ENCODE results near the gene RSRC1. TPM values are rescaled to one million over a fixed set of nuclear protein-coding genes. Genes with fewer than 3 reads are reported as not detected.

Gene RSRC1
- polyA plus RNA-seq, 1 donor (not counting 4 experiments of a cell fraction or from before 2014, with no cell fraction given): 11.1 TPM

GRCh38 chr3:158312560-158313141 lies 202.8 kb downstream of the RSRC1 start:
- H3K79me2 ChIP-seq (ENCODE audit: control insufficient read depth, insufficient read depth, low read length): no peaks in the 10 kb centered on the region
- H3K9me3 ChIP-seq (ENCODE audit: control insufficient read depth, low read depth, low read length): no peaks in the 10 kb centered on the region
- no peak for FAIRE-seq
- H3K9ac ChIP-seq (ENCODE audit: control insufficient read depth, extremely low read depth, insufficient read depth, low read length): no peak overlapping the region
- H3K36me3 ChIP-seq (ENCODE audit: control insufficient read depth in 2 of 2, extremely low read depth in 1 of 2, insufficient read depth in 2 of 2, low read length in 2 of 2): no peaks in the 10 kb centered on the region
- no peak overlapping the region for H3K27ac ChIP-seq (ENCODE audit: control insufficient read depth, insufficient read depth, low read length)
- no peaks in the 10 kb centered on the region for H3K4me1 ChIP-seq (ENCODE audit: control insufficient read depth, extremely low read depth, insufficient read depth, low read length)
- no peaks in the 10 kb centered on the region for H3K9me1 ChIP-seq (ENCODE audit: control insufficient read depth, extremely low read depth, insufficient read depth, low read length)
- no peak for TF ChIP-seq EZH2 (IDR thresholded peaks at IDR 0.05; ENCODE audit: low read length)
- TF ChIP-seq CTCF (optimal IDR thresholded peaks at IDR 0.05 in 1 of 3, IDR thresholded peaks at IDR 0.05 in 1 of 3, conservative IDR thresholded peaks at IDR 0.05 in 1 of 3; ENCODE audit: extremely low read depth in 1 of 3, insufficient read depth in 2 of 3, low read length in 3 of 3): no peak
- H3K4me3 ChIP-seq (ENCODE audit: control insufficient read depth in 2 of 3, extremely low read depth in 1 of 3, insufficient read depth in 2 of 3, low read depth in 1 of 3, low read length in 3 of 3): no peak overlapping the region
- DNase-seq (ENCODE audit: low read depth, low spot score): no peak
- H2AFZ ChIP-seq (ENCODE audit: control insufficient read depth, low read length): no peak overlapping the region
- H4K20me1 ChIP-seq (ENCODE audit: control insufficient read depth, extremely low read depth, insufficient read depth, low read length): no peaks in the 10 kb centered on the region
- dilution Hi-C loops (cut with MboI; ENCODE audit: extremely low pct_ligation_motif_present, low sequenced_read_pairs): no loop called here
- H3K4me2 ChIP-seq (ENCODE audit: control insufficient read depth, extremely low read depth, insufficient read depth, low read depth, low read length): no peak overlapping the region
- no peaks in the 10 kb centered on the region for H3K27me3 ChIP-seq (ENCODE audit: control insufficient read depth, extremely low read depth, insufficient read depth, low read length)

- TF ChIP-seq EZH2 (IDR thresholded peaks at IDR 0.05; ENCODE audit: low read length) (no peak), CTCF (optimal IDR thresholded peaks at IDR 0.05 in 1 of 3, IDR thresholded peaks at IDR 0.05 in 1 of 3, conservative IDR thresholded peaks at IDR 0.05 in 1 of 3; ENCODE audit: extremely low read depth in 1 of 3, insufficient read depth in 2 of 3, low read length in 3 of 3) (peak in 2 of 3 experiments; percentile 41 to 43)
- no peak overlapping the region for H3K27ac ChIP-seq (ENCODE audit: control insufficient read depth, insufficient read depth, low read length)
- H3K36me3 ChIP-seq (ENCODE audit: control insufficient read depth in 2 of 2, extremely low read depth in 1 of 2, insufficient read depth in 2 of 2, low read length in 2 of 2): no peaks in the 10 kb centered on the region
- H3K9me1 ChIP-seq (ENCODE audit: control insufficient read depth, extremely low read depth, insufficient read depth, low read length): no peaks in the 10 kb centered on the region
- no peak overlapping the region for H3K9ac ChIP-seq (ENCODE audit: control insufficient read depth, extremely low read depth, insufficient read depth, low read length)
- FAIRE-seq (no peak), DNase-seq (ENCODE audit: low read depth, low spot score) (no peak)
- H3K79me2 ChIP-seq (ENCODE audit: control insufficient read depth, insufficient read depth, low read length): no peaks in the 10 kb centered on the region
- no peak overlapping the region for H3K4me3 ChIP-seq (ENCODE audit: control insufficient read depth in 2 of 3, extremely low read depth in 1 of 3, insufficient read depth in 2 of 3, low read depth in 1 of 3, low read length in 3 of 3)
- no peaks in the 10 kb centered on the region for H3K27me3 ChIP-seq (ENCODE audit: control insufficient read depth, extremely low read depth, insufficient read depth, low read length)
- no peaks in the 10 kb centered on the region for H4K20me1 ChIP-seq (ENCODE audit: control insufficient read depth, extremely low read depth, insufficient read depth, low read length)
- dilution Hi-C loops (cut with MboI; ENCODE audit: extremely low pct_ligation_motif_present, low sequenced_read_pairs): no loop called here
- H2AFZ ChIP-seq (ENCODE audit: control insufficient read depth, low read length): no peak overlapping the region
- H3K4me2 ChIP-seq (ENCODE audit: control insufficient read depth, extremely low read depth, insufficient read depth, low read depth, low read length): no peak overlapping the region
- no peaks in the 10 kb centered on the region for H3K4me1 ChIP-seq (ENCODE audit: control insufficient read depth, extremely low read depth, insufficient read depth, low read length)
- no peaks in the 10 kb centered on the region for H3K9me3 ChIP-seq (ENCODE audit: control insufficient read depth, low read depth, low read length)
Observed at GRCh38 chr3:158313338-158313927, 203.5 kb downstream of the RSRC1 start.

All from keratinocyte (primary cell).